K562 (cell line): ENCODE results near the gene FAM136A. TPM values are rescaled to one million over a fixed set of nuclear protein-coding genes. Genes with fewer than 3 reads are reported as not detected.

ENCODE experiments used
- CC2D1A ChIP-seq: fragments of 450-650 bp; IDR thresholded peaks from 2 replicates; pipeline ENCODE4 v1.6.1; 2017; ENCODE audit warnings: mild to moderate bottlenecking
- CEBPG ChIP-seq, 3 experiments: fragments of 200-800 bp in 1 of 3; sonication (Bioruptor generic) in 1 of 3; sonication (generic) in 1 of 3; formaldehyde crosslinking in 1 of 3; IDR thresholded peaks in 2 of 3; conservative IDR thresholded peaks in 1 of 3; 2 replicates each; pipeline versions ENCODE4 v1.6.1 to v1.8.0; 2016 to 2022; ENCODE audit warnings: missing compliant biosample characterization in 2 of 3, missing genetic modification characterization in 2 of 3, mild to moderate bottlenecking in 1 of 3, missing genetic modification reagents in 1 of 3
- HINFP ChIP-seq: fragments of 450-650 bp; conservative IDR thresholded peaks from 2 replicates; pipeline ENCODE4 v1.6.1; 2016; ENCODE audit warnings: missing genetic modification characterization, low read depth, mild to moderate bottlenecking, control low read depth, missing compliant biosample characterization
- JUND ChIP-seq, 2 experiments: IDR thresholded peaks; 2 replicates in 1 of 2; 3 replicates in 1 of 2; pipeline ENCODE4 v1.6.1; 2011; ENCODE audit warnings: borderline replicate concordance in 2 of 2, low read depth in 2 of 2, low read length in 2 of 2, improper control_type of control experiment in 1 of 2, missing biosample characterization in 1 of 2, missing genetic modification characterization in 1 of 2, missing genetic modification reagents in 1 of 2
- KLF6 ChIP-seq: fragments of 250-450 bp; sonication (Bioruptor Pico); IDR thresholded peaks from 2 replicates; pipeline ENCODE4 v1.4.0; 2020; ENCODE audit warnings: mild to moderate bottlenecking, moderate library complexity, borderline replicate concordance
- MCM2 ChIP-seq: fragments of 450-650 bp; IDR thresholded peaks from 2 replicates; pipeline ENCODE4 v1.6.1; 2017; ENCODE audit warnings: low read depth, mild to moderate bottlenecking
- MEF2D ChIP-seq: conservative IDR thresholded peaks from 2 replicates; pipeline ENCODE4 v1.6.1; 2016; ENCODE audit warnings: low read depth, missing genetic modification characterization, missing compliant biosample characterization
- RFX1 ChIP-seq: fragments of 450-650 bp; IDR thresholded peaks from 2 replicates; pipeline ENCODE4 v1.6.1; 2016; ENCODE audit warnings: mild to moderate bottlenecking, moderate library complexity
- SIX5 ChIP-seq, 2 experiments: IDR thresholded peaks; 2 replicates each; pipeline ENCODE4 v1.6.1; 2011; ENCODE audit warnings: low read length in 2 of 2, borderline replicate concordance in 1 of 2, low read depth in 1 of 2, mild to moderate bottlenecking in 1 of 2, moderate library complexity in 1 of 2; ENCODE audit not compliant: insufficient read depth in 1 of 2
- SNAPC5 ChIP-seq: fragments of 250-450 bp; sonication (Bioruptor Pico); IDR thresholded peaks from 2 replicates; pipeline ENCODE4 v1.8.0; 2021; ENCODE audit warnings: moderate library complexity, mild to moderate bottlenecking, inconsistent platforms
- STAG1 ChIP-seq: sonication (generic); formaldehyde crosslinking; IDR thresholded peaks from 2 replicates; pipeline ENCODE4 v1.5.0; 2020; ENCODE audit warnings: missing genetic modification reagents, borderline replicate concordance
- TCF15 ChIP-seq: fragments of 250-450 bp; sonication (Bioruptor Pico); IDR thresholded peaks from 2 replicates; pipeline ENCODE4 v1.8.0; 2022; ENCODE audit warnings: moderate library complexity, mild to moderate bottlenecking, inconsistent platforms
- ZNF124 ChIP-seq: sonication (generic); formaldehyde crosslinking; IDR thresholded peaks from 2 replicates; pipeline ENCODE4 v1.8.1; 2022; ENCODE audit warnings: missing genetic modification reagents
- ZNF146 ChIP-seq: IDR thresholded peaks from one replicate; pipeline ENCODE4 v1.6.1; 2018; ENCODE audit warnings: missing compliant biosample characterization; ENCODE audit not compliant: unreplicated experiment
- ZNF41 ChIP-seq: fragments of 250-450 bp; sonication (Bioruptor Pico); conservative IDR thresholded peaks from 2 replicates; pipeline ENCODE4 v1.4.0; 2020; ENCODE audit warnings: mild to moderate bottlenecking
- ZNF583 ChIP-seq: fragments of 250-450 bp; sonication (Bioruptor Pico); IDR thresholded peaks from 2 replicates; pipeline ENCODE4 v1.4.0; 2020
- ZNF668 ChIP-seq: fragments of 250-450 bp; sonication (Bioruptor Pico); IDR thresholded peaks from 2 replicates; pipeline ENCODE4 v1.8.0; 2022; ENCODE audit warnings: mild to moderate bottlenecking, inconsistent platforms
- polyA plus RNA-seq, 8 experiments: library from polyadenylated mRNA; depleted of rRNA in 4 of 8; stranded (reverse) in 5 of 8; unstranded in 3 of 8; fragments of >200 nt; fragmentation: Nextera tagmentation in 2 of 8; fragmentation: Illumina TruSeq in 1 of 8; extraction: Ambion mirVana in 2 of 8; extraction: Trizol in 1 of 8; gene quantifications; 2 replicates each; pipeline versions ENCODE4 v1.2.1 to v1.2.3, GENCODE V29; 2011 to 2014; ENCODE audit warnings: inconsistent platforms in 1 of 8, missing spikeins in 1 of 8
- total RNA-seq, 7 experiments: library from RNA; depleted of rRNA in 6 of 7; stranded (reverse); fragments of >200 nt in 6 of 7; fragmentation: Illumina TruSeq in 2 of 7; extraction: Trizol in 2 of 7; gene quantifications; 2 replicates each; pipeline versions ENCODE4 v1.2.1 to v1.2.3, GENCODE V29; 2011 to 2021; ENCODE audit warnings: low replicate concordance in 1 of 7

FAM136A gene
- total and polyA plus RNA-seq, 9 of the 15 experiments (the other 6 are each of a cell fraction or from before 2014, with no cell fraction given) = 89.0 to 151 (median 104) TPM

GRCh38 chr2:70255637-70256314 is 46.1 kb downstream of the FAM136A start (continued):
- TF ChIP-seq ZNF41 (CRISPR knock-in tag) = 0 out of 2 replicates have a peak, but pooled peaks have one; percentile 51
- TF ChIP-seq ZNF124 (CRISPR knock-in tag) = no peak
- no peak for TF ChIP-seq SIX5 (IDR thresholded peaks at IDR 0.05; ENCODE audit: borderline replicate concordance in 1 of 2, insufficient read depth in 1 of 2, low read depth in 1 of 2, low read length in 2 of 2)
- no peak for TF ChIP-seq CEBPG (CRISPR knock-in tag; IDR thresholded peaks at IDR 0.05)
- TF ChIP-seq CEBPG (tag; conservative IDR thresholded peaks at IDR 0.05 in 1 of 2, IDR thresholded peaks at IDR 0.05 in 1 of 2) = 0 out of 4 replicates have a peak, but pooled peaks of 1 of the 2 experiments have one; percentile 21
- TF ChIP-seq ZNF146 (CRISPR knock-in tag) = no peak
- TF ChIP-seq SNAPC5 (CRISPR knock-in tag) = 0 out of 2 replicates have a peak, but pooled peaks have one; percentile 32
- no peak for TF ChIP-seq STAG1
- no peak for TF ChIP-seq RFX1
- peak; percentile 65; the same call in 1 of the 2 replicates for TF ChIP-seq MEF2D (tag)
- TF ChIP-seq MCM2 = no peak
- no peak for TF ChIP-seq JUND (IDR thresholded peaks at IDR 0.05; ENCODE audit: borderline replicate concordance, low read depth, low read length)
- TF ChIP-seq JUND (tag; IDR thresholded peaks at IDR 0.05; ENCODE audit: borderline replicate concordance, low read depth, low read length) = 0 out of 3 replicates have a peak, but pooled peaks have one; percentile 31
- TF ChIP-seq HINFP (tag) = peak; percentile 53; the same call in 1 of the 2 replicates
- TF ChIP-seq TCF15 (CRISPR knock-in tag) = 0 out of 2 replicates have a peak, but pooled peaks have one; percentile 37
- no peak for TF ChIP-seq CC2D1A
- TF ChIP-seq KLF6 (CRISPR knock-in tag) = peak; percentile 75; the same call in 1 of the 2 replicates
- 0 out of 2 replicates have a peak, but pooled peaks have one; percentile 59 for TF ChIP-seq ZNF583 (CRISPR knock-in tag)
- TF ChIP-seq ZNF668 (CRISPR knock-in tag) = peak; percentile 89
